ENCODE data around the gene CD320. TPM values are rescaled to one million over a fixed set of nuclear protein-coding genes. Genes with fewer than 3 reads are reported as not detected.

CD320 gene
- total and polyA plus RNA-seq, 7 experiments from 2014 or later = 20.5 to 52.0 (median 31.3) TPM

DNA sequence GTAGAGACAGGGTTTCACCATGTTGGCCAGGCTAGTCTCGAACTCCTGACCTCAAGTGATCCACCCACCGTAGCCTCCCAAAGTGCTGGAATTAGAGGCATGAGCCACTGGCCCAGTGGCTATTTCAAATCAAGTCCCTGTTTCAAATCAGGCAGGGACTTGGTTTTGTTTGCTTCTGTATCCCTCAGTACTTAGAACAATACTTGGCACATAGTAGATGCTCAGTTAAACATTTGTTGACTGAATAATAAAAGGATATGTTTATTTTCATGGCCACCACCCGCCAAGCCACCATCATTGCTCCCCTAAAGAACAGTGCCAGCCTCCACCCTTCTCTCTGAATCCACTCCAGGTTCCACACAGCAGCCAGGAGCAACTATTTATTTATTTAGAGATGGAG lies 17.3 kb upstream of the CD320 start:
- DNase-seq (no peak), ATAC-seq (no peak)
- ChIA-PET CTCF (no interaction called here), POLR2A (no interaction called here)
- Histone ChIP-seq H3K27ac (ENCODE audit: low read depth, low read length) (no peak overlapping the region), H3K4me1 (ENCODE audit: control insufficient read depth in 2 of 2, insufficient read depth in 2 of 2, low read length in 2 of 2) (peaks cover 15 to 16% of the 10 kb centered on the region in 2 donors), H3K27me3 (ENCODE audit: control insufficient read depth in 2 of 2, insufficient read depth in 2 of 2, low read length in 2 of 2) (no peaks in the 10 kb centered on the region), H3K9me3 (ENCODE audit: control insufficient read depth in 2 of 3, low read length in 3 of 3) (no peaks in the 10 kb centered on the region), H3K4me3 (ENCODE audit: low read length) (no peak overlapping the region), H3K36me3 (ENCODE audit: control insufficient read depth in 2 of 3, insufficient read depth in 3 of 3, low read length in 3 of 3) (peaks cover 4 to 37% (median 4%) of the 10 kb centered on the region in 3 experiments)
- Mint-ChIP-seq H3K27me3 (peaks cover 0 to 20% (median 0%) of the 10 kb centered on the region in 5 donors), H3K4me1 (peaks cover 14 to 23% (median 16%) of the 10 kb centered on the region in 7 donors), H3K36me3 (peaks cover 0 to 17% (median 0%) of the 10 kb centered on the region in 5 donors), H3K27ac (peak overlapping the region in 3 of 9 donors; percentile 14 to 38 (median 16)), H3K4me3 (peak overlapping the region in 1 of 10 donors; percentile 18), H3K9me3 (peaks cover 0 to 1% (median 0%) of the 10 kb centered on the region in 11 donors)
- intact Hi-C loops (cut with micrococcal nuclease) = no loop called here

DNA sequence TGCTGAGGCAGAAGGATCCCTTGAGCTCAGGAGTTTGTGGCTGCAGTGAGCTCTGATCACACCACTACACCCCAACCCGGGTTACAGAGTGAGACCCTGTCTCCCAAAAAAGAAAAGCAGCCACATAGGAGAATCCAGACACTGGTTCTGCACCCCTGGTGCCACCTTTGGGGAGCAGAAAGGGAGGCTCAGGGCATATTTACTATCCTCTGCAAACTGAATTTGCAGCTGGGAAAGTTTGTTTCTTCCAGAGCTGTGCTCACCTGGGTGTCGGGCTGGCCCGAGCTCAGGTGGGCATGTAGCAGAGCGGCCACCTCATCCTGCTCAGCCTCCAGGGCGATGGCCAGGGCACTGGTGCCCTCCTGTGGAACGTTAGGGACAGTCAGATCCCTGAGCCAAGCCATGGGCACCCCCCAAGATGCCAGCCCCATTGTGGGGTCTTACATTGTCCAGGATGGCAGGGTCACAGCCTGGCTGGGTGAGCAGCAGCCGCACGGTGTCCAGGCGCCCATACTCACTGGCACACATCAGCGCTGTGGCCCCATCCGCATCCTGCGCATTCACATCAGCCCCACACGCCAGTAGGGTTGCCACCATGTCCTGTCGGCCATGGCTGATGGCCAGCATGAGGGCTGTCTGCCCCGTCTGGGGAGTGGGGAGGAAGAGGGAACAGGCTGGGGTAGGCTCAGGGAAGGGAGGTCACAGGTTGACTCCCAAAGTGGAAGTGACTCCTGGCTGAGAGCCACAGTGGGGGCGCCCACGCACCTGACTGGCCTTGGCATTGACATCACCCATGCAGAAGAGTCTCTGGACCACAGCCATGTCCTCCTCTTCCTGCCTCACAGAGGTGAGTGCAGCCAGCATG lies 16.3 kb upstream of the CD320 start:
- Histone ChIP-seq H3K9me3 (ENCODE audit: control insufficient read depth in 2 of 3, low read length in 3 of 3) (no peaks in the 10 kb centered on the region), H3K27ac (ENCODE audit: low read depth, low read length) (no peak overlapping the region), H3K4me1 (ENCODE audit: control insufficient read depth in 2 of 2, insufficient read depth in 2 of 2, low read length in 2 of 2) (peaks cover 25% of the 10 kb centered on the region in 2 donors), H3K4me3 (ENCODE audit: low read length) (no peak overlapping the region), H3K27me3 (ENCODE audit: control insufficient read depth in 2 of 2, insufficient read depth in 2 of 2, low read length in 2 of 2) (no peaks in the 10 kb centered on the region), H3K36me3 (ENCODE audit: control insufficient read depth in 2 of 3, insufficient read depth in 3 of 3, low read length in 3 of 3) (peaks cover 4 to 37% (median 4%) of the 10 kb centered on the region in 3 experiments)
- peaks cover 16 to 33% (median 26%) of the 10 kb centered on the region in 7 donors for H3K4me1 Mint-ChIP-seq
- ChIA-PET POLR2A (interaction anchor here (0.6 to 4.5 kb wide), 5 partner anchors 12 to 374 kb away, joined by 3 to 31 read pairs (median 3); partner anchors contain the start of gene KANK3), CTCF (interaction anchor here (0.6 kb wide), 1 partner anchor 255 kb away, joined by 7 read pairs; no protein-coding TSS in a partner anchor)
- DNase-seq (no peak), ATAC-seq (no peak)
- peak overlapping the region in 3 of 9 donors; percentile 25 to 75 (median 28) for H3K27ac Mint-ChIP-seq
- no peak overlapping the region for H3K4me3 Mint-ChIP-seq
- peaks cover 0 to 1% (median 0%) of the 10 kb centered on the region in 11 donors for H3K9me3 Mint-ChIP-seq
- H3K36me3 Mint-ChIP-seq = peaks cover 0 to 15% (median 0%) of the 10 kb centered on the region in 5 donors
- intact Hi-C loops (cut with micrococcal nuclease) = no loop called here
- peaks cover 0 to 15% (median 0%) of the 10 kb centered on the region in 5 donors for H3K27me3 Mint-ChIP-seq

DNA sequence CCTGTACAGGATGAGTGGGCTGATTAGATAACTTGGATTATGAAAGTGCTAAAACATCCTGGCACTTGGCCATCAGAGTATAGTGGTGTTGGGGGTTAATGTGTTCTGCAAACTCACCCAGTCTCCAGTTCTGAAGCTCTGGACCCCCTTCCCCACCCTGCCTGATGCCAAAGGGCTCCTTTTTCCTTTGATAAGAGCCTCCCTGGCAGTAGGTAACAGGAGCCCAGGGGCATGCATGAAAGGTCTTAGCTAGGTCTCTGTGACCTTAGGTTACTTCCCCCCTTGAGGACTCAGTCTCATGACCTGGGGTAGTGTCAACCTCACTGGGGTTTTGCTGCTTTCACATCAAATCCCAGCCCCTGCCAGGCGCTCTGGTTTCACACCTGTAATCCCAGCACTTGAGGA lies 15.6 kb upstream of the CD320 start:
- Mint-ChIP-seq H3K4me1 (peaks cover 16 to 37% (median 27%) of the 10 kb centered on the region in 7 donors), H3K9me3 (peaks cover 0 to 1% (median 0%) of the 10 kb centered on the region in 11 donors), H3K27me3 (peaks cover 0 to 14% (median 0%) of the 10 kb centered on the region in 5 donors), H3K27ac (peak overlapping the region in 3 of 9 donors; percentile 28 to 98 (median 75)), H3K36me3 (peaks cover 0 to 15% (median 0%) of the 10 kb centered on the region in 5 donors), H3K4me3 (peak overlapping the region in 5 of 10 donors; percentile 14 to 99 (median 90))
- CTCF ChIA-PET = interaction anchor here (0.6 kb wide), 1 partner anchor 256 kb away, joined by 7 read pairs; no protein-coding TSS in a partner anchor
- Histone ChIP-seq H3K4me1 (ENCODE audit: control insufficient read depth in 2 of 2, insufficient read depth in 2 of 2, low read length in 2 of 2) (peaks cover 25% of the 10 kb centered on the region in 2 donors), H3K36me3 (ENCODE audit: control insufficient read depth in 2 of 3, insufficient read depth in 3 of 3, low read length in 3 of 3) (peaks cover 4 to 37% (median 4%) of the 10 kb centered on the region in 3 experiments), H3K27ac (ENCODE audit: low read depth, low read length) (no peak overlapping the region), H3K27me3 (ENCODE audit: control insufficient read depth in 2 of 2, insufficient read depth in 2 of 2, low read length in 2 of 2) (no peaks in the 10 kb centered on the region), H3K4me3 (ENCODE audit: low read length) (no peak overlapping the region), H3K9me3 (ENCODE audit: control insufficient read depth in 2 of 3, low read length in 3 of 3) (no peaks in the 10 kb centered on the region)
- intact Hi-C loops (cut with micrococcal nuclease) = no loop called here
- no peak for ATAC-seq
- DNase-seq = no peak
- POLR2A ChIA-PET = interaction anchor here (0.6 to 4.5 kb wide), 7 partner anchors 13 to 374 kb away, joined by 3 to 31 read pairs (median 3); partner anchors contain the start of gene KANK3

DNA sequence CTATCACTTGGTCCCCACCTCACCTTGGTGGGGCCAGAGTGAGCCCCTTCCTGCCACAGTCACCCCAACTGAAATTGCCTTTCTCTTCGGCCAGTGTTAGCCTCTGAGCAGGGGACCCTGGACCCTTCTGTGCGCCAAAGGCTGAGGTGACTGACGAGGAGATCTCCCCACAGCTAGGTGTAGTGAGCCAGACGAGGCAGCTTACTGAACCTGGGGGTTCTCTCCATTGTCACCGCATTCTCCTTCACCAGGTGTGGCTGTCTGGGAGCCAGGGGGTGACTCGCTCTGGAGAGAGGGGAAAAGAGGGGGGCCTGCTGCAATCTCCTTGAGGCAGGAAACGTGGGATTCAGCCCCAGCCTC lies 14.5 kb upstream of the CD320 start:
- ChIA-PET CTCF (no interaction called here), POLR2A (interaction anchor here (0.9 to 4.5 kb wide), 3 partner anchors 8 to 19 kb away, joined by 3 to 31 read pairs (median 15); partner anchors contain the start of gene KANK3)
- Histone ChIP-seq H3K27ac (ENCODE audit: low read depth, low read length) (peak overlapping the region; percentile 96), H3K36me3 (ENCODE audit: control insufficient read depth in 2 of 3, insufficient read depth in 3 of 3, low read length in 3 of 3) (peaks cover 4 to 37% (median 4%) of the 10 kb centered on the region in 3 experiments), H3K4me3 (ENCODE audit: low read length) (peak overlapping the region; percentile 98), H3K27me3 (ENCODE audit: control insufficient read depth in 2 of 2, insufficient read depth in 2 of 2, low read length in 2 of 2) (no peaks in the 10 kb centered on the region), H3K9me3 (ENCODE audit: control insufficient read depth in 2 of 3, low read length in 3 of 3) (no peaks in the 10 kb centered on the region), H3K4me1 (ENCODE audit: control insufficient read depth in 2 of 2, insufficient read depth in 2 of 2, low read length in 2 of 2) (peaks cover 25% of the 10 kb centered on the region in 2 donors)
- Mint-ChIP-seq H3K27ac (peak overlapping the region in 8 of 9 donors; percentile 15 to 99 (median 97)), H3K9me3 (peaks cover 0 to 1% (median 0%) of the 10 kb centered on the region in 11 donors), H3K4me3 (peak overlapping the region; percentile 90 to 99 (median 98)), H3K36me3 (peaks cover 0 to 15% (median 0%) of the 10 kb centered on the region in 5 donors), H3K27me3 (peaks cover 0 to 6% (median 0%) of the 10 kb centered on the region in 5 donors), H3K4me1 (peaks cover 16 to 38% (median 27%) of the 10 kb centered on the region in 7 donors)
- intact Hi-C loops (cut with micrococcal nuclease) = no loop called here
- DNase-seq (no peak), ATAC-seq (no peak)

DNA sequence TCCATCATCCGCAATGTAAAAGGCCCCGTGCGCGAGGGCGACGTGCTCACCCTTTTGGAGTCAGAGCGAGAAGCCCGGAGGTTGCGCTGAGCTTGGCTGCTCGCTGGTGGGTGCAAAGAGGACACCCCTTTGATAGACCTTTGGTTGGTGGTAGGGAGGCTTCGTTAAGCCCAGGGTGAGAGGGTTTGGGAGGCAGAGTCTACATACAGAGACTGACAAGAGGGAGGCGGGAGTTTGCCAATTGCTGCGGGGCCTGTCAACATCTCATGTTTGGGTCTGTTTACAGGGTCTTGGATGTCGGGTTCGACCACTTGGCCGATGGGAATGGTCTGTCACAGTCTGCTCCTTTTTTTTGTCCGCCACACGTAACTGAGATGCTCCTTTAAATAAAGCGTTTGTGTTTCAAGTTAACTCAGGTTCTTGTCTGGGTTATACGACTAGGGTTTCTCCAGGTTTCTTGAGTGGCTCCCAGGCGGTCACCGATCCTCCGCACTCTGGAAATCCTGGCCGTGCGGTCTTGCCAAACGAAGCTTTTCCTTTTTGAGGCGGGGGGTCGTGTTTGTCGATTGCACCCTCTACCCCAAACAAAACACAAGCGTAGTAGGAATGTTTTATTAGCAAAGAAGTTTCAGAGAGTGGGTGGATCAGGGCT lies 14.0 kb upstream of the CD320 start:
- Mint-ChIP-seq H3K36me3 (peaks cover 0 to 15% (median 0%) of the 10 kb centered on the region in 5 donors), H3K9me3 (peaks cover 0 to 1% (median 0%) of the 10 kb centered on the region in 11 donors), H3K27me3 (peaks cover 0 to 4% (median 0%) of the 10 kb centered on the region in 5 donors), H3K27ac (peak overlapping the region; percentile 94 to 99 (median 98)), H3K4me1 (peaks cover 16 to 43% (median 27%) of the 10 kb centered on the region in 7 donors), H3K4me3 (peak overlapping the region; percentile 90 to 99 (median 98))
- Histone ChIP-seq H3K4me1 (ENCODE audit: control insufficient read depth in 2 of 2, insufficient read depth in 2 of 2, low read length in 2 of 2) (peaks cover 25% of the 10 kb centered on the region in 2 donors), H3K27me3 (ENCODE audit: control insufficient read depth in 2 of 2, insufficient read depth in 2 of 2, low read length in 2 of 2) (no peaks in the 10 kb centered on the region), H3K4me3 (ENCODE audit: low read length) (peak overlapping the region; percentile 98), H3K36me3 (ENCODE audit: control insufficient read depth in 2 of 3, insufficient read depth in 3 of 3, low read length in 3 of 3) (peaks cover 4 to 37% (median 4%) of the 10 kb centered on the region in 3 experiments), H3K9me3 (ENCODE audit: control insufficient read depth in 2 of 3, low read length in 3 of 3) (no peaks in the 10 kb centered on the region), H3K27ac (ENCODE audit: low read depth, low read length) (peak overlapping the region; percentile 96)
- intact Hi-C loops (cut with micrococcal nuclease) = loop anchor here (1.0 to 2.0 kb wide), 10 partner anchors 14 to 1124 kb away; partner anchors contain the start of genes CD320 (in 2 of the 2), HNRNPM (in 2 of the 2), RAB11B (in 2 of the 2) and TIMM44 (in 2 of the 2)
- no peak for ATAC-seq
- CTCF ChIA-PET = interaction anchor here (1.2 kb wide), 1 partner anchor 52 kb away, joined by 3 read pairs; no protein-coding TSS in a partner anchor
- no peak for DNase-seq
- POLR2A ChIA-PET = interaction anchor here (0.6 to 4.5 kb wide), 9 partner anchors 9 to 378 kb away, joined by 3 to 31 read pairs (median 3); partner anchors contain the start of genes KANK3, RAB11B and TIMM44
